ENCODE data around the gene CTDSP1.

Gene CTDSP1

GRCh38 chr2:218428846-218429558 lies 29.3 kb downstream of the CTDSP1 start:
- TF ChIP-seq TEAD4 (IDR thresholded peaks at IDR 0.05) (no peak), MAX (IDR thresholded peaks at IDR 0.05) (no peak)

GRCh38 chr2:218429911-218430692 lies 30.4 kb downstream of the CTDSP1 start:
- TF ChIP-seq ZBTB7A (IDR thresholded peaks at IDR 0.05; ENCODE audit: low read depth), result no peak

GRCh38 chr2:218430721-218431120 lies 31.1 kb downstream of the CTDSP1 start:
- TF ChIP-seq TAF1 (IDR thresholded peaks at IDR 0.05; ENCODE audit: low read depth) (no peak), MAX (IDR thresholded peaks at IDR 0.05) (no peak), EGR1 (IDR thresholded peaks at IDR 0.05) (no peak), TEAD4 (IDR thresholded peaks at IDR 0.05) (no peak), CEBPB (IDR thresholded peaks at IDR 0.05) (no peak), TCF12 (IDR thresholded peaks at IDR 0.05; ENCODE audit: low read depth) (no peak), CREB1 (IDR thresholded peaks at IDR 0.05; ENCODE audit: low read depth) (no peak), RAD21 (IDR thresholded peaks at IDR 0.05; ENCODE audit: low read depth) (no peak), FOXM1 (IDR thresholded peaks at IDR 0.05; ENCODE audit: borderline replicate concordance, low read depth) (no peak), EP300 (IDR thresholded peaks at IDR 0.05; ENCODE audit: borderline replicate concordance) (no peak), REST (IDR thresholded peaks at IDR 0.05; ENCODE audit: low read depth) (no peak)
- TF ChIP-seq, protein P1, sequence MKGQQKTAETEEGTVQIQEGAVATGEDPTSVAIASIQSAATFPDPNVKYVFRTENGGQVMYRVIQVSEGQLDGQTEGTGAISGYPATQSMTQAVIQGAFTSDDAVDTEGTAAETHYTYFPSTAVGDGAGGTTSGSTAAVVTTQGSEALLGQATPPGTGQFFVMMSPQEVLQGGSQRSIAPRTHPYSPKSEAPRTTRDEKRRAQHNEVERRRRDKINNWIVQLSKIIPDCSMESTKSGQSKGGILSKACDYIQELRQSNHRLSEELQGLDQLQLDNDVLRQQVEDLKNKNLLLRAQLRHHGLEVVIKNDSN (IDR thresholded peaks at IDR 0.05), result no peak

DNA sequence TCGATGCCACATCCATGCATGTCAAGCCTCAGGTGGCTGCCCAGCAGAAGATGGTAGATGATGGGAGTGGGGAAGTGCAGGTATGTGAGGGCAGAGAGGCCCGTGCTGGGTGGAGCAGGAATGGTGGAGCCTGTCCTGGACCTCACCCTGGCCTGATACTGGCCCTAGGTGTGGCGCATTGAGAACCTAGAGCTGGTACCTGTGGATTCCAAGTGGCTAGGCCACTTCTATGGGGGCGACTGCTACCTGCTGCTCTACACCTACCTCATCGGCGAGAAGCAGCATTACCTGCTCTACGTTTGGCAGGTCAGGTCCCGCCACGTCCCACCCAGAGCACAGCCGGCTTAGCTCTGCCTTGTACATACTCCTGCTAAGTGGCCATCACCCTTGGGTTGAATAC lies 32.2 kb downstream of the CTDSP1 start:
- TF ChIP-seq EP300 (IDR thresholded peaks at IDR 0.05; ENCODE audit: borderline replicate concordance) (no peak), CREB1 (IDR thresholded peaks at IDR 0.05; ENCODE audit: low read depth) (no peak), REST (IDR thresholded peaks at IDR 0.05; ENCODE audit: low read depth) (no peak), TAF1 (IDR thresholded peaks at IDR 0.05; ENCODE audit: low read depth) (no peak), FOXM1 (IDR thresholded peaks at IDR 0.05; ENCODE audit: borderline replicate concordance, low read depth) (no peak), MAX (IDR thresholded peaks at IDR 0.05) (no peak), EGR1 (IDR thresholded peaks at IDR 0.05) (no peak), TCF12 (IDR thresholded peaks at IDR 0.05; ENCODE audit: low read depth) (no peak), NFIC (IDR thresholded peaks at IDR 0.05) (no peak), RAD21 (IDR thresholded peaks at IDR 0.05; ENCODE audit: low read depth) (no peak), ZBTB7A (IDR thresholded peaks at IDR 0.05; ENCODE audit: low read depth) (no peak), CEBPB (IDR thresholded peaks at IDR 0.05) (no peak), TEAD4 (IDR thresholded peaks at IDR 0.05) (no peak)
- TF ChIP-seq, protein P1 (IDR thresholded peaks at IDR 0.05), result no peak

DNA sequence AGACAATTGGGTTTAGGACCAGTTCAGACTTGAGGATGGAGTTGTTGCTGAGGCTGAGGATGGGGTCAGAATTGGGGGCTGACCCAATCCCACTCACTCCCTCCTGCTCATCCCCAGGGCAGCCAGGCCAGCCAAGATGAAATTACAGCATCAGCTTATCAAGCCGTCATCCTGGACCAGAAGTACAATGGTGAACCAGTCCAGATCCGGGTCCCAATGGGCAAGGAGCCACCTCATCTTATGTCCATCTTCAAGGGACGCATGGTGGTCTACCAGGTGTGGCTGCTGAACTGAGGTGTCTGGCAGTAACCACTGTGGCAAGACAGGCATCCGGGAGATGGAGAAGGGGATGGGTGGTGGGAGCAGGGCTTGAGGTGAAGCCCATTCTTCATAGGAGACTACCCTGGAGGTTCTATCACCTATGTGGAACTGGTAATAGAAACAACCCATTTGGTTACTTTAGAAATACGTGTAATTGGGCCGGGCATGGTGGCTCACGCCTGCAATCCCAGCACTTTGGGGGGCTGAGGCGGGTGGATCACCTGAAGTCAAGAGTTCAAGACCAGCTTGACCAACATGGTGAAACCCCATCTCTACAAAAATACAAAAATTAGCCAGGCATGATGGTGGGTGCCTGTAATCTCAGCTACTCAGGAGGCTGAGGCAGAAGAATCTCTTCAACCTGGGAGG lies 33.2 kb downstream of the CTDSP1 start:
- no peak for TF ChIP-seq NFIC (IDR thresholded peaks at IDR 0.05)
- TF ChIP-seq CREB1 (IDR thresholded peaks at IDR 0.05; ENCODE audit: low read depth), result no peak
- TF ChIP-seq, protein P1 (IDR thresholded peaks at IDR 0.05), result no peak
- no peak for TF ChIP-seq RAD21 (IDR thresholded peaks at IDR 0.05; ENCODE audit: low read depth)
- TF ChIP-seq CEBPB (IDR thresholded peaks at IDR 0.05), result no peak
- TF ChIP-seq TCF12 (IDR thresholded peaks at IDR 0.05; ENCODE audit: low read depth), result no peak
- TF ChIP-seq MAX (IDR thresholded peaks at IDR 0.05), result no peak
- no peak for TF ChIP-seq FOXM1 (IDR thresholded peaks at IDR 0.05; ENCODE audit: borderline replicate concordance, low read depth)
- TF ChIP-seq TEAD4 (IDR thresholded peaks at IDR 0.05), result no peak

Measured in Ishikawa (cell line).